Type B pancreatic cell (in vitro differentiated cells): ENCODE data around the gene UPP1. TPM values are rescaled to one million over a fixed set of nuclear protein-coding genes. Genes with fewer than 3 reads are reported as not detected.

Experiments
- DNase-seq: peaks from one replicate; pipeline ENCODE4 v3.0.0; 2021; ENCODE audit warnings: mixed read lengths; ENCODE audit not compliant: unreplicated experiment; ENCODE audit errors: extremely low spot score
- H3K27ac Mint-ChIP-seq: 2 replicates; pipeline ENCODE4 v1.8.0; 2021; ENCODE audit warnings: mild to moderate bottlenecking, mixed read lengths
- H3K27me3 Mint-ChIP-seq: 2 replicates; pipeline ENCODE4 v1.8.0; 2021; ENCODE audit warnings: mixed read lengths
- H3K36me3 Mint-ChIP-seq: 2 replicates; pipeline ENCODE4 v1.8.0; 2021; ENCODE audit warnings: mixed read lengths
- H3K4me1 Mint-ChIP-seq: one replicate; pipeline ENCODE4 v1.8.0; 2021; ENCODE audit warnings: mixed read lengths; ENCODE audit not compliant: unreplicated experiment
- H3K4me3 Mint-ChIP-seq: 2 replicates; pipeline ENCODE4 v1.8.0; 2021; ENCODE audit warnings: mild to moderate bottlenecking, mixed read lengths
- H3K9me3 Mint-ChIP-seq: 2 replicates; pipeline ENCODE4 v1.8.0; 2021; ENCODE audit warnings: mixed read lengths
- CTCF ChIP-seq: fragments of 200-600 bp; sonication (generic); conservative IDR thresholded peaks from 2 replicates; pipeline ENCODE4 v1.5.0; 2021; ENCODE audit warnings: antibody characterized with exemption, mild to moderate bottlenecking
- total RNA-seq: library from RNA; stranded (reverse); gene quantifications from 2 replicates; pipeline ENCODE4 v1.2.1, GENCODE V29; 2021; ENCODE audit warnings: low replicate concordance

Gene UPP1
- total RNA-seq, 1 donor from 2014 or later: 14.3 TPM

DNA sequence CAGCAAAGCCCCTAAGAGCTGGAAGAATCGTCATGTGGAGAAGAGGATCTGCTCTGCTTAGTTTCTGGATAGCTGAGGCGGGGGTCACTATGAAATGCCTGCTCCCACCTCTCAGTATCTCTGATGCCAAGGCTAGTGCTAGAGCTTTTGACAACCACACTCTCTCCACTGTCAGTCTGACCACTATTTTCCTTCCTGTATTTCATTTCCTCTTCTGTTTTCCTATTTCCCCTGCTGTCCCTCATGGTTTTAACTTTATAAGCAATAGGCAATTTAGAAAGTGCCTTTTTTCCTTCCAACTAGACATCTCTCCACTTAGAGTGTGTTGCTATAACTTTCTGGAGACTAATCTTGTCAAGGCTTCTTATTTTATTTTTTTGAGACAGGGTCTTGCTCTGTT, 30.1 kb upstream of the UPP1 start:
- peaks cover 4% of the 10 kb centered on the region for H3K9me3 Mint-ChIP-seq
- H3K27me3 Mint-ChIP-seq: no peaks in the 10 kb centered on the region
- H3K4me1 Mint-ChIP-seq: no peaks in the 10 kb centered on the region
- no peak for TF ChIP-seq CTCF
- no peaks in the 10 kb centered on the region for H3K36me3 Mint-ChIP-seq
- no peak overlapping the region for H3K4me3 Mint-ChIP-seq
- H3K27ac Mint-ChIP-seq: no peak overlapping the region
- DNase-seq: no peak

DNA sequence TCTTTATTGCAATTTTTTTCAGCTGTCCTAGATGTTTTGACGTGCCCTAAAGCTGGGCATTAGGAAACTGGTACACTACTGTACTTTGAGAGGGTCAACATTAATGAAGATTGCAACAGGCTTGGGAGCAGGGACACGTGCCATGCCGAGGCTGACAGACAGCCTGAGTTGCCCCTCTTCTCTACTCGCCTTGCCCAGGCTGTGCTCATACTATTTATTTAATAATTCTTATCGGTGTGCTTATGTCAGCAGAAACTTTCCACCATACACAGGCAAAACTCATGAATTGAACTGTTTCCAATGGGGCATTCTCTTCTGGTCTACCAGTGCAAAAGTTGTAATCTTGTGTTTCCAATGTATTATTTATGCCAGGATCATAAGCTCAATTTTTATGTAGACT, 29.4 kb upstream of the UPP1 start:
- H3K27me3 Mint-ChIP-seq: no peaks in the 10 kb centered on the region
- TF ChIP-seq CTCF: no peak
- H3K4me3 Mint-ChIP-seq: no peak overlapping the region
- peaks cover 7% of the 10 kb centered on the region for H3K9me3 Mint-ChIP-seq
- no peaks in the 10 kb centered on the region for H3K36me3 Mint-ChIP-seq
- H3K27ac Mint-ChIP-seq: no peak overlapping the region
- H3K4me1 Mint-ChIP-seq: no peaks in the 10 kb centered on the region
- no peak for DNase-seq

- no peaks in the 10 kb centered on the region for H3K36me3 Mint-ChIP-seq
- peaks cover 7% of the 10 kb centered on the region for H3K9me3 Mint-ChIP-seq
- no peak for DNase-seq
- H3K27ac Mint-ChIP-seq: no peak overlapping the region
- H3K4me1 Mint-ChIP-seq: no peaks in the 10 kb centered on the region
- peaks cover 2% of the 10 kb centered on the region for H3K27me3 Mint-ChIP-seq
- TF ChIP-seq CTCF: no peak
- H3K4me3 Mint-ChIP-seq: no peak overlapping the region
Measured at GRCh38 chr7:48063985-48064384, 25.1 kb upstream of the UPP1 start.

GRCh38 chr7:48067475-48067874, 21.6 kb upstream of the UPP1 start:
- Mint-ChIP-seq H3K4me1 (no peaks in the 10 kb centered on the region), H3K9me3 (peaks cover 7% of the 10 kb centered on the region), H3K4me3 (no peak overlapping the region), H3K36me3 (no peaks in the 10 kb centered on the region), H3K27me3 (peaks cover 2% of the 10 kb centered on the region), H3K27ac (no peak overlapping the region)
- DNase-seq: no peak
- no peak for TF ChIP-seq CTCF

GRCh38 chr7:48074204-48074654, 14.8 kb upstream of the UPP1 start:
- Mint-ChIP-seq H3K27me3 (no peaks in the 10 kb centered on the region), H3K4me3 (no peak overlapping the region), H3K9me3 (no peaks in the 10 kb centered on the region), H3K4me1 (no peaks in the 10 kb centered on the region), H3K36me3 (no peaks in the 10 kb centered on the region), H3K27ac (no peak overlapping the region)
- no peak for DNase-seq
- no peak for TF ChIP-seq CTCF

DNA sequence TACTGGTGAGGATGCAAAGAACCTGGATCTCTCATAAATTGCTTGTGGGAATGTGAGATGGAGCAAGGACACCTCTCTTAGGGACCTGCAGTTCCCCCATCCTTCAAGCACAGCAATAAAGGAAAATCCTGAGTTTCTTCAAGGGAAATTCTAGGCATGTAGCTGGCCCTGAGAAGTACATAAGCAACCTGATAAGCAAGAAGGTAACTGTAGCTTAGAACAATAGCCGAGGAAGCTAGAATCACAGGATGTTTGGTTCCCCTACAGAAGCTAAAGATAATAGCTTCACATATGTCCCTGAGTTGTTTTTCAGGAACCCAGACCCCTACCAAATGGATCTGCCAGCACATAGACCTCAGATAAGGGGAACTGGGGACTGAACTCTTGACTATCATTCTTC, 11.6 kb upstream of the UPP1 start:
- Mint-ChIP-seq H3K36me3 (no peaks in the 10 kb centered on the region), H3K27me3 (no peaks in the 10 kb centered on the region), H3K27ac (no peak overlapping the region), H3K4me1 (no peaks in the 10 kb centered on the region), H3K4me3 (no peak overlapping the region), H3K9me3 (no peaks in the 10 kb centered on the region)
- DNase-seq: no peak
- TF ChIP-seq CTCF: no peak
